ENCODE data around the gene ZBTB47. TPM values are rescaled to one million over a fixed set of nuclear protein-coding genes. Genes with fewer than 3 reads are reported as not detected.

ZBTB47 gene
- total RNA-seq, 4 donors from 2014 or later = 5.0 to 34.3 (median 10.3) TPM

DNA sequence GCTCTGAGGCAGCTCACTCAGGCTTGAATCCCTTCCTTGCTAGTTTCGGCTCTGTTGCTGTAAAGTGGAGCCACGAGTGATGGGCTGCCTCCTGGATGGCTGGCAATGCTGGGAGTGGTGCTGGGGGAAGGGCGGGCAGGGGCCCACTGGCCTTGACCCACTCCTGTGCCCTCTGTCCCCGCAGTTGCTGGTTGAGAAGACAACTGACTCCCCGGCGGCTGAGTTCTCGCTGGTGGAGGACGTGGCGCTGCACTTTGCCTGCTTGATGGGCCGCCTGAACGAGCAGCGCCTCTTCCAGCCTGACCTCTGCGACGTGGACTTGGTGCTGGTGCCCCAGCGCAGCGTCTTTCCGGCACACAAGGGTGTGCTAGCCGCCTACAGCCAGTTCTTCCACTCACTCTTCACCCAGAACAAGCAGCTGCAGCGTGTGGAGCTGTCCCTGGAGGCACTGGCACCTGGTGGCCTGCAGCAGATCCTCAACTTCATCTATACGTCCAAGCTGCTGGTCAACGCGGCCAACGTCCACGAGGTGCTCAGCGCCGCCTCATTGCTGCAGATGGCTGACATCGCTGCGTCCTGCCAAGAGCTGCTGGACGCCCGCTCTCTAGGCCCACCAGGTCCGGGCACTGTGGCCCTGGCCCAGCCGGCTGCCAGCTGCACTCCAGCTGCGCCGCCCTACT, 4.7 kb downstream of the ZBTB47 start:
- H3K4me3 ChIP-seq = no peak overlapping the region
- H3K4me1 ChIP-seq = peaks cover 20 to 64% (median 32%) of the 10 kb centered on the region in 3 donors
- intact Hi-C loops (cut with DNase I) = no loop called here
- H3K27me3 ChIP-seq = no peaks in the 10 kb centered on the region
- WGBS, 2 donors = 83 to 94% methylated on average over 7 to 14 of the region's 34 CpGs
- peaks cover 3 to 21% (median 8%) of the 10 kb centered on the region in 3 donors for H3K36me3 ChIP-seq
- peak overlapping the region in 1 of 4 donors; percentile 9 for H3K27ac ChIP-seq
- H3K9me3 ChIP-seq = no peaks in the 10 kb centered on the region
- DNase-seq = no peak
- TF ChIP-seq POLR2A (IDR thresholded peaks at IDR 0.05) = no peak

DNA sequence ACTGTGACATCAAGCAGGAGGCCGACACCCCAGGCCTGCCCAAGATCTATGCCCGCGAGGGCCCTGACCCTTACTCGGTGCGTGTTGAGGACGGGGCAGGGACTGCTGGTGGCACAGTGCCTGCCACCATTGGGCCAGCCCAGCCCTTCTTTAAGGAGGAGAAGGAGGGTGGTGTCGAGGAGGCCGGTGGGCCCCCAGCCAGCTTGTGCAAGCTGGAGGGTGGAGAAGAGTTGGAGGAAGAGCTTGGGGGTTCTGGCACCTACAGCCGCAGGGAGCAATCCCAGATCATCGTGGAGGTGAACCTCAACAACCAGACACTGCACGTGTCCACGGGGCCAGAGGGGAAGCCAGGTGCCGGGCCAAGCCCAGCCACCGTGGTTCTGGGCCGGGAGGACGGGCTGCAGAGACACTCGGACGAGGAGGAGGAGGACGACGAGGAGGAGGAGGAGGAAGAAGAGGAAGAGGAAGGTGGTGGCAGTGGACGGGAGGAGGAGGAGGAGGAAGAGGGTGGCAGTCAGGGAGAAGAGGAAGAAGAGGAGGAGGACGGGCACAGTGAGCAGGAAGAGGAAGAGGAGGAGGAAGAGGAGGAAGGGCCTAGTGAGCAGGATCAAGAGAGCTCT, 5.4 kb downstream of the ZBTB47 start:
- Histone ChIP-seq H3K27ac (peak overlapping the region in 2 of 4 donors; percentile 0 to 49), H3K27me3 (no peaks in the 10 kb centered on the region), H3K36me3 (peaks cover 3 to 21% (median 8%) of the 10 kb centered on the region in 3 donors), H3K4me3 (no peak overlapping the region), H3K4me1 (peaks cover 13 to 58% (median 25%) of the 10 kb centered on the region in 3 donors), H3K9me3 (no peaks in the 10 kb centered on the region)
- 64 to 68% methylated on average over 15 to 16 of the region's 22 CpGs for WGBS, 2 donors
- no peak for TF ChIP-seq POLR2A (IDR thresholded peaks at IDR 0.05)
- intact Hi-C loops (cut with DNase I) = no loop called here
- no peak for DNase-seq

DNA sequence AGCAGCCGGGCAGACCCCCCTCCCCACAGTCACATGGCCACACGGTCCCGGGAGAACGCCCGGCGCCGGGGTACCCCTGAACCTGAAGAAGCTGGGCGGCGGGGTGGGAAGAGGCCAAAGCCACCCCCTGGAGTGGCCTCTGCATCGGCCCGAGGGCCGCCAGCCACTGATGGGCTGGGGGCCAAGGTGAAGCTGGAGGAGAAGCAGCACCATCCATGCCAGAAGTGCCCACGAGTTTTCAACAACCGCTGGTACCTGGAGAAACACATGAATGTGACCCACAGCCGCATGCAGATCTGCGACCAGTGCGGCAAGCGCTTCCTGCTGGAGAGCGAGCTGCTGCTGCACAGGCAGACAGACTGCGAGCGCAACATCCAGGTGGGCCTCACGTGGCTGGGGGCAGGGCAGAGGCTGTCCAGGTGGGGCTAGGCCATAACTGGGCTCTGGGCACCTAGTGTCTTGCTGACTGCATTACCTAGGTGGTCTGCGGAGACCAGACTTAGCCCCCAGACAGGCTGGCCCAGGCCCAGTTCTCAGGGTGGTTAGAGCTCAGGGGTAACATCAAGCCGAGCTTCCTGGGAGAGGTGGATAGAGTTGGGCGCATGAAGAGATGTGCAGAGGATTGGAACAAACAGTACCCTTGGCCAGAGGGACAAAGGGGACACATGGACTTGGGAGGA, 6.1 kb downstream of the ZBTB47 start:
- H3K36me3 ChIP-seq = peaks cover 3 to 21% (median 8%) of the 10 kb centered on the region in 3 donors
- intact Hi-C loops (cut with DNase I) = no loop called here
- no peak for TF ChIP-seq POLR2A (IDR thresholded peaks at IDR 0.05)
- no peak for TF ChIP-seq CTCF (IDR thresholded peaks at IDR 0.05)

GRCh38 chr3:42660131-42660715, 6.7 kb downstream of the ZBTB47 start:
- peaks cover 3 to 21% (median 8%) of the 10 kb centered on the region in 3 donors for H3K36me3 ChIP-seq
- intact Hi-C loops (cut with DNase I) = no loop called here
- TF ChIP-seq POLR2A (IDR thresholded peaks at IDR 0.05) (no peak), CTCF (IDR thresholded peaks at IDR 0.05) (no peak)
- H3K27me3 ChIP-seq = no peaks in the 10 kb centered on the region
- peaks cover 5 to 53% (median 22%) of the 10 kb centered on the region in 3 donors for H3K4me1 ChIP-seq
- peak overlapping the region in 3 of 4 donors; percentile 0 to 49 (median 7) for H3K27ac ChIP-seq
- WGBS, 2 donors = 27 to 29% methylated on average over 3 to 6 of the region's 6 CpGs
- H3K9me3 ChIP-seq = no peaks in the 10 kb centered on the region
- no peak overlapping the region for H3K4me3 ChIP-seq
- no peak for DNase-seq

More for the DNA sequence above, 6.1 kb downstream of the ZBTB47 start:
- no peak overlapping the region for H3K4me3 ChIP-seq
- H3K9me3 ChIP-seq = no peaks in the 10 kb centered on the region
- no peak for DNase-seq
- peaks cover 11 to 54% (median 25%) of the 10 kb centered on the region in 3 donors for H3K4me1 ChIP-seq
- WGBS, 2 donors = 78 to 82% methylated on average over 13 to 14 of the region's 25 CpGs
- peak overlapping the region in 3 of 4 donors; percentile 0 to 49 (median 7) for H3K27ac ChIP-seq
- H3K27me3 ChIP-seq = no peaks in the 10 kb centered on the region

DNA sequence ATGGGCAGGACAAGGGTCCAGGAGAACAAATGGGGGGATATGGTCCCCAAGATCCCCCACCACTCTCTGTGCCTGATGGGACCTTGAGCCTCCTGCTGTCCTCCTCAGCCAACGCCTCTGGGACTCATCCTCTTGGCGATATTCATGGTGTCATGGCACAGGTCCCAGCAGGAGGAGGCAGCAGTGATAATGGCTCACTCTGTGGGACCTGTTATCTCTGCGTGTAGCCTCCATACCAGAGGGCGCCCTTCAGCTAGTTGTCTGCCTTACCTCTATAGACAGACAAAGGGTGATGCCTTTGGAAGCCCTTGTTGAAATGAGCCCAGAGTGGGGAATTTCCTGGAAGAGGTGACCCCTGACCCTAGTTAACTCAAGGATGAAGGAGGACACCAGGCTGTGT, 7.4 kb downstream of the ZBTB47 start:
- Histone ChIP-seq H3K9me3 (no peaks in the 10 kb centered on the region), H3K4me1 (peaks cover 7 to 53% (median 20%) of the 10 kb centered on the region in 3 donors), H3K27me3 (no peaks in the 10 kb centered on the region), H3K4me3 (no peak overlapping the region), H3K36me3 (peaks cover 3 to 21% (median 8%) of the 10 kb centered on the region in 3 donors), H3K27ac (no peak overlapping the region)
- intact Hi-C loops (cut with DNase I) = no loop called here
- 80% methylated on average over 2 of the region's 4 CpGs; no CpG with 5 or more reads in 1 of the 2 donors for WGBS, 2 donors
- TF ChIP-seq POLR2A (IDR thresholded peaks at IDR 0.05) = no peak
- TF ChIP-seq CTCF (IDR thresholded peaks at IDR 0.05) = no peak
- DNase-seq = no peak
